ENCODE data around the gene PARVA. TPM values are rescaled to one million over a fixed set of nuclear protein-coding genes. Genes with fewer than 3 reads are reported as not detected.

The PARVA gene
- total RNA-seq, 2 experiments from 2014 or later = 0.61 to 0.65 TPM

GRCh38 chr11:12438291-12438690, 60.9 kb downstream of the PARVA start:
- ATAC-seq (ENCODE audit: low read depth) = no peak

GRCh38 chr11:12439615-12440014, 62.2 kb downstream of the PARVA start:
- H3K4me3 Mint-ChIP-seq = no peak overlapping the region
- no peak overlapping the region for H3K27ac Mint-ChIP-seq
- H3K4me1 Mint-ChIP-seq = no peaks in the 10 kb centered on the region
- no peaks in the 10 kb centered on the region for H3K36me3 Mint-ChIP-seq
- DNase-seq (no peak), ATAC-seq (ENCODE audit: low read depth) (no peak)
- H3K9me3 Mint-ChIP-seq = peaks cover 2% of the 10 kb centered on the region
- peaks cover 4% of the 10 kb centered on the region for H3K27me3 Mint-ChIP-seq
- POLR2A ChIA-PET = no interaction called here

More at GRCh38 chr11:12438291-12438690, 60.9 kb downstream of the PARVA start:
- no peaks in the 10 kb centered on the region for H3K36me3 Mint-ChIP-seq
- no peak overlapping the region for H3K27ac Mint-ChIP-seq
- peaks cover 2% of the 10 kb centered on the region for H3K9me3 Mint-ChIP-seq
- no peaks in the 10 kb centered on the region for H3K27me3 Mint-ChIP-seq
- no peak overlapping the region for H3K4me3 Mint-ChIP-seq
- POLR2A ChIA-PET = no interaction called here
- H3K4me1 Mint-ChIP-seq = no peaks in the 10 kb centered on the region
- no peak for DNase-seq

- POLR2A ChIA-PET = no interaction called here
- DNase-seq (no peak), ATAC-seq (ENCODE audit: low read depth) (no peak)
- H3K4me1 Mint-ChIP-seq = no peaks in the 10 kb centered on the region
- peaks cover 7% of the 10 kb centered on the region for H3K27me3 Mint-ChIP-seq
- H3K36me3 Mint-ChIP-seq = no peaks in the 10 kb centered on the region
- H3K27ac Mint-ChIP-seq = no peak overlapping the region
- no peak overlapping the region for H3K4me3 Mint-ChIP-seq
- peaks cover 2% of the 10 kb centered on the region for H3K9me3 Mint-ChIP-seq
Measured at GRCh38 chr11:12440565-12440964, 63.2 kb downstream of the PARVA start.

- H3K27ac Mint-ChIP-seq = no peak overlapping the region
- peaks cover 7% of the 10 kb centered on the region for H3K27me3 Mint-ChIP-seq
- H3K4me3 Mint-ChIP-seq = no peak overlapping the region
- no peaks in the 10 kb centered on the region for H3K36me3 Mint-ChIP-seq
- POLR2A ChIA-PET = no interaction called here
- ATAC-seq (ENCODE audit: low read depth) (no peak), DNase-seq (no peak)
- H3K9me3 Mint-ChIP-seq = peaks cover 2% of the 10 kb centered on the region
- no peaks in the 10 kb centered on the region for H3K4me1 Mint-ChIP-seq
Measured at GRCh38 chr11:12441231-12441861, 64.0 kb downstream of the PARVA start.

GRCh38 chr11:12444601-12445000, 67.2 kb downstream of the PARVA start:
- peaks cover 2% of the 10 kb centered on the region for H3K9me3 Mint-ChIP-seq
- H3K4me1 Mint-ChIP-seq = no peaks in the 10 kb centered on the region
- ATAC-seq (ENCODE audit: low read depth) (no peak), DNase-seq (no peak)
- H3K4me3 Mint-ChIP-seq = no peak overlapping the region
- no peak overlapping the region for H3K27ac Mint-ChIP-seq
- peaks cover 7% of the 10 kb centered on the region for H3K27me3 Mint-ChIP-seq
- POLR2A ChIA-PET = no interaction called here
- no peaks in the 10 kb centered on the region for H3K36me3 Mint-ChIP-seq

GRCh38 chr11:12445001-12445400, 67.6 kb downstream of the PARVA start:
- Mint-ChIP-seq H3K4me3 (no peak overlapping the region), H3K9me3 (peaks cover 2% of the 10 kb centered on the region), H3K36me3 (no peaks in the 10 kb centered on the region), H3K4me1 (no peaks in the 10 kb centered on the region), H3K27ac (no peak overlapping the region), H3K27me3 (peaks cover 7% of the 10 kb centered on the region)
- POLR2A ChIA-PET = no interaction called here
- ATAC-seq (ENCODE audit: low read depth) = no peak
- no peak for DNase-seq

- H3K4me1 Mint-ChIP-seq = no peaks in the 10 kb centered on the region
- no peaks in the 10 kb centered on the region for H3K36me3 Mint-ChIP-seq
- no peak for ATAC-seq (ENCODE audit: low read depth)
- H3K27ac Mint-ChIP-seq = no peak overlapping the region
- H3K9me3 Mint-ChIP-seq = no peaks in the 10 kb centered on the region
- no peak for DNase-seq
- H3K27me3 Mint-ChIP-seq = peaks cover 7% of the 10 kb centered on the region
- POLR2A ChIA-PET = no interaction called here
- no peak overlapping the region for H3K4me3 Mint-ChIP-seq
Measured at GRCh38 chr11:12446863-12447262, 69.5 kb downstream of the PARVA start.

GRCh38 chr11:12448131-12448939, 71.0 kb downstream of the PARVA start:
- no peak for DNase-seq
- no peak overlapping the region for H3K27ac Mint-ChIP-seq

GRCh38 chr11:12449961-12450715, 72.8 kb downstream of the PARVA start:
- POLR2A ChIA-PET = no interaction called here
- Mint-ChIP-seq H3K4me1 (no peaks in the 10 kb centered on the region), H3K27ac (no peak overlapping the region), H3K9me3 (no peaks in the 10 kb centered on the region), H3K27me3 (no peaks in the 10 kb centered on the region), H3K4me3 (no peak overlapping the region), H3K36me3 (no peaks in the 10 kb centered on the region)
- ATAC-seq (ENCODE audit: low read depth) (no peak), DNase-seq (no peak)

More at GRCh38 chr11:12448131-12448939, 71.0 kb downstream of the PARVA start:
- H3K27me3 Mint-ChIP-seq = peaks cover 7% of the 10 kb centered on the region
- H3K36me3 Mint-ChIP-seq = no peaks in the 10 kb centered on the region
- no peak overlapping the region for H3K4me3 Mint-ChIP-seq
- ATAC-seq (ENCODE audit: low read depth) = no peak
- POLR2A ChIA-PET = no interaction called here
- no peaks in the 10 kb centered on the region for H3K9me3 Mint-ChIP-seq
- no peaks in the 10 kb centered on the region for H3K4me1 Mint-ChIP-seq

- no peaks in the 10 kb centered on the region for H3K36me3 Mint-ChIP-seq
- DNase-seq = no peak
- H3K9me3 Mint-ChIP-seq = no peaks in the 10 kb centered on the region
- H3K27me3 Mint-ChIP-seq = no peaks in the 10 kb centered on the region
- H3K4me1 Mint-ChIP-seq = no peaks in the 10 kb centered on the region
- no peak for ATAC-seq (ENCODE audit: low read depth)
- POLR2A ChIA-PET = no interaction called here
- H3K27ac Mint-ChIP-seq = no peak overlapping the region
- H3K4me3 Mint-ChIP-seq = no peak overlapping the region
Measured at GRCh38 chr11:12451179-12451814, 73.9 kb downstream of the PARVA start.

GRCh38 chr11:12453243-12453642, 75.9 kb downstream of the PARVA start:
- H3K4me3 Mint-ChIP-seq = no peak overlapping the region
- DNase-seq (no peak), ATAC-seq (ENCODE audit: low read depth) (no peak)
- no peaks in the 10 kb centered on the region for H3K4me1 Mint-ChIP-seq
- no peaks in the 10 kb centered on the region for H3K27me3 Mint-ChIP-seq
- no peaks in the 10 kb centered on the region for H3K9me3 Mint-ChIP-seq
- no peaks in the 10 kb centered on the region for H3K36me3 Mint-ChIP-seq
- POLR2A ChIA-PET = no interaction called here
- no peak overlapping the region for H3K27ac Mint-ChIP-seq

GRCh38 chr11:12454782-12455181, 77.4 kb downstream of the PARVA start:
- ATAC-seq (ENCODE audit: low read depth) (no peak), DNase-seq (no peak)
- POLR2A ChIA-PET = no interaction called here
- H3K36me3 Mint-ChIP-seq = no peaks in the 10 kb centered on the region
- no peaks in the 10 kb centered on the region for H3K27me3 Mint-ChIP-seq
- no peaks in the 10 kb centered on the region for H3K9me3 Mint-ChIP-seq
- no peak overlapping the region for H3K4me3 Mint-ChIP-seq
- no peaks in the 10 kb centered on the region for H3K4me1 Mint-ChIP-seq
- no peak overlapping the region for H3K27ac Mint-ChIP-seq

GRCh38 chr11:12455938-12456337, 78.6 kb downstream of the PARVA start:
- Mint-ChIP-seq H3K27ac (no peak overlapping the region), H3K27me3 (no peaks in the 10 kb centered on the region)

More at GRCh38 chr11:12455938-12456337, 78.6 kb downstream of the PARVA start:
- DNase-seq = no peak
- H3K4me3 Mint-ChIP-seq = no peak overlapping the region
- ATAC-seq (ENCODE audit: low read depth) = no peak
- no peaks in the 10 kb centered on the region for H3K36me3 Mint-ChIP-seq
- H3K9me3 Mint-ChIP-seq = no peaks in the 10 kb centered on the region
- POLR2A ChIA-PET = no interaction called here
- H3K4me1 Mint-ChIP-seq = no peaks in the 10 kb centered on the region
